ENCODE results near the gene CELF1.

DNA sequence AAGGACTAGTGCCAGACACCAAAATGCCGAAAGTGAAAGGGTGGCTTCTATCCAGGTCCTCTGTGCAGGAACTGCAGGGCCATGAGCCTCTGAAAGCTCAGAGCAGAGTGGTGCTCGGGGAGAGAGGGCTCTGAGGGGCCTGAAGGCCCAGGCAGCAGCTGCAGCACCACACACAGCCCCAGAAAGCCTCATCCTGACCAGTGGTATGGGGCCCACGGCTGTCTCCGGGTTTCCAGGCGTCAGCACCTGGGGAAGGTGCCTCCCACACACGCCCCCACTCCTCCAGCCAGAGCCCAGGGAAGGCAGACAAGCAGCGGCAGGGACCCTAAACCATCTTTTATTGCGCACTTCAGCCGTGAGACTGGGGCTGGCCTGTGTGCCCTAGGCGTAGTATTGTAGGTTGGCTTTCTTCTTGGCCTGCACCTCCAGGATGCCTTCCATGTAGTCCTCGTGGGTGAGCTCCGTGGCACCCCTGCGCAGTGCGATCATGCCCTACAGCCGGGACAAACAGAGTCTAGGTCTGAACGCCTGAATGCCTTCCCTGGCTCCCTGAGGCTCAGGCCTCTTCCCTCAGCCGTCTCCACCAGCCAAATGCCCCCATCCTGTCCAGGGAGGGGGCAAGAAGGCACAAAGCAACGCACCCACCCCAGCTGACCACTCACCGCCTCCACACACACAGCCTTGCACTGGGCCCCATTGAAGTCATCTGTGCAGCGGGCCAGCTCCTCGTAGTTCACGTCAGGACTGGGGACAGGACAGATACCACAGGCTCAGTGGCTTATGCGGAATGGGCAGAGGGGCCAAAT is 134.3 kb downstream of the CELF1 start:
- TF ChIP-seq, protein P1, sequence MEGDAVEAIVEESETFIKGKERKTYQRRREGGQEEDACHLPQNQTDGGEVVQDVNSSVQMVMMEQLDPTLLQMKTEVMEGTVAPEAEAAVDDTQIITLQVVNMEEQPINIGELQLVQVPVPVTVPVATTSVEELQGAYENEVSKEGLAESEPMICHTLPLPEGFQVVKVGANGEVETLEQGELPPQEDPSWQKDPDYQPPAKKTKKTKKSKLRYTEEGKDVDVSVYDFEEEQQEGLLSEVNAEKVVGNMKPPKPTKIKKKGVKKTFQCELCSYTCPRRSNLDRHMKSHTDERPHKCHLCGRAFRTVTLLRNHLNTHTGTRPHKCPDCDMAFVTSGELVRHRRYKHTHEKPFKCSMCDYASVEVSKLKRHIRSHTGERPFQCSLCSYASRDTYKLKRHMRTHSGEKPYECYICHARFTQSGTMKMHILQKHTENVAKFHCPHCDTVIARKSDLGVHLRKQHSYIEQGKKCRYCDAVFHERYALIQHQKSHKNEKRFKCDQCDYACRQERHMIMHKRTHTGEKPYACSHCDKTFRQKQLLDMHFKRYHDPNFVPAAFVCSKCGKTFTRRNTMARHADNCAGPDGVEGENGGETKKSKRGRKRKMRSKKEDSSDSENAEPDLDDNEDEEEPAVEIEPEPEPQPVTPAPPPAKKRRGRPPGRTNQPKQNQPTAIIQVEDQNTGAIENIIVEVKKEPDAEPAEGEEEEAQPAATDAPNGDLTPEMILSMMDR (IDR thresholded peaks at IDR 0.05) = no peak
- no peak for TF ChIP-seq EZH2 (IDR thresholded peaks at IDR 0.05; ENCODE audit: borderline replicate concordance, insufficient read depth, low read depth, low read length, poor library complexity, severe bottlenecking)
